ENCODE measurements around the gene SIX3. TPM values are rescaled to one million over a fixed set of nuclear protein-coding genes. Genes with fewer than 3 reads are reported as not detected.
A peak's percentile ranks its signal among the peaks of the same experiment; 100 is the strongest.

Gene SIX3
- 0.07 TPM in 1 of 2 replicates, not detected in the other for total RNA-seq (2014; rRNA removed)
- Bru-seq, nascent RNA = percentile 28 among the genes with signal in this experiment
- BruChase-seq, experiment 1, labeled RNA remaining after a 6-hour chase = percentile 14 among the genes with signal in this experiment
- BruChase-seq, experiment 2, labeled RNA remaining after a 2-hour chase = percentile 24 among the genes with signal in this experiment
- long read RNA-seq, partial matches to known transcripts = 0 of 1 reads
- long read RNA-seq, other reads (novel, unspliced or antisense) = 0 of 1 reads

GRCh38 chr2:44941551-44942234, at the start of gene SIX3:
Gene SIX3 (plus strand): TSS chr2:44941702. CDS start chr2:44942105, 403 bp downstream.
- H3K9me2 ChIP-seq (replicated peaks; ENCODE audit: low read length) = no peaks in the 10 kb centered on the region
- no peaks in the 10 kb centered on the region for H3K36me3 ChIP-seq (ENCODE audit: low read depth, low read length)
- intact Hi-C loops (cut with micrococcal nuclease) = no loop called here
- H4K20me1 ChIP-seq (ENCODE audit: low read length) = no peaks in the 10 kb centered on the region
- no peak within 1 kb of the TSS for H3K27ac ChIP-seq (ENCODE audit: low read length)
- H3K4me1 ChIP-seq (ENCODE audit: insufficient read depth, low read length) = peaks cover 3% of the 10 kb centered on the region
- POLR2A ChIA-PET (ENCODE audit: unreplicated experiment) = no interaction called here
- ATAC-seq = peak; percentile 67
- BruUV-seq (replicated peaks) = no TSS peak
- H3K27me3 ChIP-seq (ENCODE audit: low read length) = no peaks in the 10 kb centered on the region
- peak within 1 kb of the TSS; percentile 8; the same call in 1 of the 2 replicates for H3K9ac ChIP-seq (ENCODE audit: low read length)
- H3K9me3 ChIP-seq (ENCODE audit: low read length) = no peaks in the 10 kb centered on the region
- peak within 1 kb of the TSS; percentile 89 for H3K4me3 ChIP-seq (ENCODE audit: low read length)
- peak within 1 kb of the TSS; percentile 91 for H3K4me2 ChIP-seq (ENCODE audit: low read length)
- CTCF ChIA-PET = no interaction called here
- H3F3A ChIP-seq (ENCODE audit: low read length, unreplicated experiment) = no peaks in the 10 kb centered on the region
- TF ChIP-seq EZH2 (IDR thresholded peaks at IDR 0.05; ENCODE audit: low read length, unreplicated experiment) = no peak
- TF ChIP-seq EZH2phosphoT487 (IDR thresholded peaks at IDR 0.05; ENCODE audit: borderline replicate concordance, low read length) = no peak
- TF ChIP-seq, protein P1, sequence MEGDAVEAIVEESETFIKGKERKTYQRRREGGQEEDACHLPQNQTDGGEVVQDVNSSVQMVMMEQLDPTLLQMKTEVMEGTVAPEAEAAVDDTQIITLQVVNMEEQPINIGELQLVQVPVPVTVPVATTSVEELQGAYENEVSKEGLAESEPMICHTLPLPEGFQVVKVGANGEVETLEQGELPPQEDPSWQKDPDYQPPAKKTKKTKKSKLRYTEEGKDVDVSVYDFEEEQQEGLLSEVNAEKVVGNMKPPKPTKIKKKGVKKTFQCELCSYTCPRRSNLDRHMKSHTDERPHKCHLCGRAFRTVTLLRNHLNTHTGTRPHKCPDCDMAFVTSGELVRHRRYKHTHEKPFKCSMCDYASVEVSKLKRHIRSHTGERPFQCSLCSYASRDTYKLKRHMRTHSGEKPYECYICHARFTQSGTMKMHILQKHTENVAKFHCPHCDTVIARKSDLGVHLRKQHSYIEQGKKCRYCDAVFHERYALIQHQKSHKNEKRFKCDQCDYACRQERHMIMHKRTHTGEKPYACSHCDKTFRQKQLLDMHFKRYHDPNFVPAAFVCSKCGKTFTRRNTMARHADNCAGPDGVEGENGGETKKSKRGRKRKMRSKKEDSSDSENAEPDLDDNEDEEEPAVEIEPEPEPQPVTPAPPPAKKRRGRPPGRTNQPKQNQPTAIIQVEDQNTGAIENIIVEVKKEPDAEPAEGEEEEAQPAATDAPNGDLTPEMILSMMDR (conservative IDR thresholded peaks at IDR 0.05; ENCODE audit: low read depth, low read length) = no peak
- peak; percentile 74 for DNase-seq
- peak within 1 kb of the TSS; percentile 97 for H2AFZ ChIP-seq (ENCODE audit: low read length)
- no peaks in the 10 kb centered on the region for H3K79me2 ChIP-seq (ENCODE audit: low read length)

GRCh38 chr2:44894058-44894457, 47.4 kb upstream of the SIX3 start:
- no peaks in the 10 kb centered on the region for H3K36me3 ChIP-seq (ENCODE audit: low read depth, low read length)
- H3K9ac ChIP-seq (ENCODE audit: low read length) = no peak overlapping the region
- intact Hi-C loops (cut with micrococcal nuclease) = no loop called here
- no peaks in the 10 kb centered on the region for H3K79me2 ChIP-seq (ENCODE audit: low read length)
- H4K20me1 ChIP-seq (ENCODE audit: low read length) = no peaks in the 10 kb centered on the region
- no peak overlapping the region for H3K27ac ChIP-seq (ENCODE audit: low read length)
- no peak for ATAC-seq
- no peak overlapping the region for H2AFZ ChIP-seq (ENCODE audit: low read length)
- H3F3A ChIP-seq (ENCODE audit: low read length, unreplicated experiment) = no peaks in the 10 kb centered on the region
- no TSS peak for BruUV-seq (replicated peaks)
- ChIA-PET CTCF (no interaction called here), POLR2A (ENCODE audit: unreplicated experiment) (no interaction called here)
- DNase-seq = no peak
- H3K27me3 ChIP-seq (ENCODE audit: low read length) = peaks cover 2% of the 10 kb centered on the region
- TF ChIP-seq, protein P1 (conservative IDR thresholded peaks at IDR 0.05; ENCODE audit: low read depth, low read length) = no peak
- no peaks in the 10 kb centered on the region for H3K9me3 ChIP-seq (ENCODE audit: low read length)
- H3K9me2 ChIP-seq (replicated peaks; ENCODE audit: low read length) = no peaks in the 10 kb centered on the region
- no peaks in the 10 kb centered on the region for H3K4me1 ChIP-seq (ENCODE audit: insufficient read depth, low read length)
- no peak overlapping the region for H3K4me2 ChIP-seq (ENCODE audit: low read length)
- no peak overlapping the region for H3K4me3 ChIP-seq (ENCODE audit: low read length)

DNA sequence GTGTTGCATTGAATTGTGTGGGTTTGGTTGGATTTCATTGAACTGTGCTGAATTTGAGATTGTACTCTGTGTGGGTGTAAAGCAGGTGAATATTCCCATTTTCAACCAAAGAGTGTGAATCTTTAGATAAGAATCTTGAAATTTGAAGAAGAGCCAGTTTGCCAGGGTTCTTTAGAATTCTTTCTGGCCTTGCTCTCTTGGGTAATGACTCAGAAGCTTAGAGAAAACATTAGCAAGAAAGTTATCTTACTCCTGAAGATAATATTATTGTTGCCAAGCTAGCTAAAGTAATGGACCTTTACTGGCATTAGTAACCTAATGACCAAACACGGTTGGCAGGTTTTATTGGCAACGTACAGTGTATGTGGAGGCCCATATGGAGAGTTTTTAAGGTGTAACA, 46.4 kb upstream of the SIX3 start:
- no TSS peak for BruUV-seq (replicated peaks)
- intact Hi-C loops (cut with micrococcal nuclease) = no loop called here

More for the DNA sequence above, 46.4 kb upstream of the SIX3 start:
- Histone ChIP-seq H3K79me2 (ENCODE audit: low read length) (no peaks in the 10 kb centered on the region), H3K27ac (ENCODE audit: low read length) (no peak overlapping the region), H3K9me2 (replicated peaks; ENCODE audit: low read length) (no peaks in the 10 kb centered on the region), H2AFZ (ENCODE audit: low read length) (no peak overlapping the region), H3F3A (ENCODE audit: low read length, unreplicated experiment) (no peaks in the 10 kb centered on the region), H3K4me3 (ENCODE audit: low read length) (no peak overlapping the region), H3K9ac (ENCODE audit: low read length) (no peak overlapping the region), H3K9me3 (ENCODE audit: low read length) (no peaks in the 10 kb centered on the region), H3K36me3 (ENCODE audit: low read depth, low read length) (no peaks in the 10 kb centered on the region), H3K27me3 (ENCODE audit: low read length) (peaks cover 12% of the 10 kb centered on the region), H3K4me1 (ENCODE audit: insufficient read depth, low read length) (no peaks in the 10 kb centered on the region), H4K20me1 (ENCODE audit: low read length) (no peaks in the 10 kb centered on the region), H3K4me2 (ENCODE audit: low read length) (no peak overlapping the region)
- DNase-seq = peak; percentile 47
- no peak for TF ChIP-seq EZH2phosphoT487 (IDR thresholded peaks at IDR 0.05; ENCODE audit: borderline replicate concordance, low read length)
- TF ChIP-seq, protein P1 (conservative IDR thresholded peaks at IDR 0.05; ENCODE audit: low read depth, low read length) = no peak
- no peak for TF ChIP-seq EZH2 (IDR thresholded peaks at IDR 0.05; ENCODE audit: low read length, unreplicated experiment)
- no peak for ATAC-seq
- ChIA-PET CTCF (no interaction called here), POLR2A (ENCODE audit: unreplicated experiment) (no interaction called here)
